Activated CD4-positive, alpha-beta T cell treated with anti-CD3 and anti-CD28 coated beads for 48 hours (primary cell): ENCODE results near the gene HSF4.

ENCODE experiments used
- DNase-seq: peaks from one replicate; pipeline ENCODE4 v3.0.0-alpha.2; 2020

Gene HSF4

DNA sequence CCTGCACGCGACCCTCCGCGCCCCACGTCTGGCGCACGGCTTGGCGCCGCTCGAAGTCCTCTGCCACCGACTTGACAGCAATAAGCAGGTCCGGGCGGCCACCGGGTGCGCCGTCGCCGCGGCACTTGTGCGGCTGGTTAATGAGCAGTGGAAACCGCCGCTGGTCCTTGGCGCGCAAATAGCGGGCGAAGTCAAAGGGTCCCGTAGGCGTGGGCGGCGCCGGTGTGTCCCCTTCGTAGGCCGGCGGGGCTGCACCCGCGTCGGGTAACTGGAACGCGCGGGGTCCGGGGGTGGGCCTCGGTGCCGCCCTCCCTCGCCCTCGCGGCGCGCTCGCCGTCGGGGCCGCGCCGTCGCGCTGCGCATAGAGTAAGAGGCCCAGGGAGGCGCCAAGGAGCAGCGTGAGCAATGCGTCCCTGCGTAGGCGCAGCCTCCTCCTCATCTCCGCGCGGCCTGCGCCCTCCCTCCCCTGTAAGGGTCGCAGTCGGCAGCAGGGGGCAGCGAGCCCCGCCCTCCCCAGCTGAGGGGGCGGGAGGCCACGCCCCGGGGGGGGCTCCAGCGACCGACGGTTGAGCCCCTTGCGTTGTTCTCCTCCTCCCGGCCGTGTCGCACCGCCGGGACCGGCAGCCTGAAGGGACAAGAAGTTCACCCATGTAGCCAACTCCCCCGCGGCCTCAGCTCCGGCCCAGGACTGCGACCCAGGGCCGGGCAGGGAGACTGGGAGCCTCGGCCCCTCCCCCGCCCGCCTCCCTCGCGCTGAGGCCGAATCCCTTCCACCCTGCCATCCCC lies 14.3 kb upstream of the HSF4 start:
- peak; percentile 64 for DNase-seq

DNA sequence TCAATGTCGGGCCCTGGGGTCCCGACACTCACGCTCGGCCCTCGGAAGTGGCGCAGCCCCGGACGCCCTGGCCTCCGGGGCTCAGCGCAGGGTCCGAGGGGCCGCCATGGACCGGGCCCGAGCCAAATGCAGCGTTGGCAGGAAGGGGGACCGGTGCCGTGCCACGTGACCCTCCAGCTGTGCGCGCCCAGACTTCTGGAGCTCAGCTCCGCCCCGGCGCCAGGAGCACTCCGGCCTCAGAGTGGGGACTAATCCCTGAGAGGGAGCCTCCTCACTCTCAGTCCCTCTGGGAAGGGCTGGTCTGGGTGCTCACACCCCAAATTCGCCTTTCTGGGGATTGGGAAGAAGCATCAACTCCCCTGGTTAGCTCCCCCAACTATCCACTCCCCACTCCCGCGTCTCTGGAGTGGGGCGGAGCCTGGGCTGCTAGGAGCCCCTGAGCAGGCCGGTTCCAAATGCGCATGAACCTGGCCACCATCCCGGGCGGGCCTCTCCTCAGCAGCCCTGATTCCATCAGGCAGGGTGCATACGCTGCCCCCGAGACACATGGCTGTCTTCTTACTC lies 13.6 kb upstream of the HSF4 start, which contains the start of gene B3GNT9:
Gene B3GNT9, minus strand, starts transcription at position 166 of the 564 bp plus-strand sequence. CDS start 513 bp downstream, outside the sequence.
- peak; percentile 61 for DNase-seq

- no peak for DNase-seq
These were observed 13.0 kb upstream of the HSF4 start for GRCh38 chr16:67151431-67152097.

DNA sequence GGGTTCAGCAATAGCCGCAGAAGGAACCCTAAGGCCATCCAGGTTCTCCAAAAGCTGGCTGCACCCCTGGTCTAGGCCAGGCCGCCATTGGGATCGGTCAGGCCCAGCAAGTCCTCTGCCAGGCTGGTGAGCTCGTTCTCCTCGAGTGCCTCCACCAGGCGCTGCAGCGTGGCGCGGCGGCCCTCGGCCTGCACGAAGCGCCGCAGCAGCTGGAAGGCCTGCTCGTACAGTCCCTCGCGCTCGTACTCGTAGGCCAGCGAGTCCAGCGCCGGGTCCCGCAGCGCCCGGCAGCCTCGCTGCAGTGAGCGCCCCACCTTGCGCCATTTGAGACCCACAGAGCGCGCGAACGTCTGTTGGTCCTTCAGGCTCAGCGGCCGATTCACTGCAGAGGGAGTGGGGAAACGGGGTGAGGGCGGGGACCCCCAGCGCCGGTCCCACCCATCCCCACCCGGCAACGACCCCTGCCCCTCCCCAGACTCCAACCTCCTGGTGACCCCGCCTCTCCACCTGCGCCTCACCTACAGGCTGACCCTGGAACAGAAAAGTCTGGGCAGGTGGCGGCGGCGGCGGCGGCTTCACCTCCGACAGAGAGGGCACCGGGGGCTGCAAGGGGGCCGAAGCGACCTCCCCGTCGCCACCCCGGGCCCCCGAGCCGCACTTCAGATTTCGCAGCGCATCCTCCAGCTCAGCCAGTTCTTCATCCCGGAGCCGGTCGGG lies 9.8 kb upstream of the HSF4 start:
- DNase-seq = no peak

- DNase-seq = peak; percentile 87
These were observed 9.0 kb upstream of the HSF4 start for GRCh38 chr16:67155295-67156142.

- no peak for DNase-seq
These were observed 8.3 kb upstream of the HSF4 start for GRCh38 chr16:67156143-67156844.

DNA sequence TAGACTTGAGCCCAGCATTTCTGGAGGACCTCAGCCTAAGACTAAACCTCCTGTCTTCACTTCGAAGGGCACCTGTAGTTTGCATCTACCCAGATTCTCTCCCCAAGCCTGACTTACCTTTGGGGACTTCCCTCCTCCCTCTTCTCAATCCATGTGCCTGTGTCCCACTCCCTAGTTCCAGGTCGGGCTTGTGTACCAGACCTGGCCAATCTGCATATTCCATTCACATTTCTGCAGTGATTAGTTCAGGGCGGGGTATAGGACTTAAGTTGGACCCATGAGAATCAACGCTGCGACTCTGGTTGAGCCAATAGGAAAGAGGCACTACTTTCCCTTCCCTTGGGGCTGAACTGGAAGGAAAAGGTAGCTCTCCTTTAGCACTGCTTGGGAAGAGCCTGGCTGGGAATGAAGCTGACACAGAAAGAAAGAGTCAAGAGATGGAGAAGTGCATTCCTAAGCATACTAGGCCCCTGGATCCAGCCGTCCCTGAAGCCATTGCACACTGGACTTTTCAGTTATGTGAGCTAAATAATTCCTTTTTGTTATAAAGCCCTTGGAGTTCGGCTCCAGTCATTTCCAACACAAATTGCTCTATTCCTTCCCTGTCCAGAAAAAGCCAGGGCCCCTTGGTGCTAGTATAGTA lies 7.3 kb upstream of the HSF4 start:
- DNase-seq = no peak

DNA sequence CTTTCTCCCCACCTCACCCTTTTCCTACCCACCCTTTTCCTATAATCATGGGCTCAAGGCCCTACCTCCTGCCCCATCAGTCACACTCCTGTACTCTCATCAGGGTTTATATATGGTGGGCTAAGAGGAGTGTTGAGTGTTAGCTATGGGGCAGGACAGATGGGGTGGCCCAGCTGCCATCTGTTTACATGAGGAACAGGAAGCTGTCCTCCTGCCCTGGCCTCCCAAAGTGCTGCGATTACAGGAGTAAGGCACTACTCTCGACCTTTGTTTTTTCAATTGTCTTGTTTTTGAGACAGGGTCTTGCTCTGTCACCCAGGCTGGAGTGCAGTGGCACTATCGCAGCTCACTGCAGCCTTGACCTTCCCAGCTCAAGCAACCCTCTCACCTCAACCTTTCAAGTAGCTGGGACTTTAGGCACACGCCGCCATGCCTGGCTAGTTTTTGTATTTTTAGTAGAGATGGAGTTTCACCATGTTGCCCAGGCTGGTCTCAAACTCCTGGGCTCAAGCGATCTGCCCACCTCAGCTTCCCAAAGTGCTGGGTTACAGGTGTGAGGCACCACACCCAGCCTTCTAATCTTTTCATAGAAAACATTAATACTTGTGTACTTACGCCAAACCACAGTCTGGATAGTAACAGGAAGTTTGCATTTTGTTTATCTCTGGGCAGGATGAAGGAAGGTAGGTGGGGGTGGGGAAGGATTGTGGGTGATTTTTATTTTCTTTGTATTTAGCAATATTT lies 6.5 kb upstream of the HSF4 start:
- DNase-seq = no peak

- DNase-seq = peak; percentile 86
These were observed 5.6 kb upstream of the HSF4 start for GRCh38 chr16:67158637-67159600.

DNA sequence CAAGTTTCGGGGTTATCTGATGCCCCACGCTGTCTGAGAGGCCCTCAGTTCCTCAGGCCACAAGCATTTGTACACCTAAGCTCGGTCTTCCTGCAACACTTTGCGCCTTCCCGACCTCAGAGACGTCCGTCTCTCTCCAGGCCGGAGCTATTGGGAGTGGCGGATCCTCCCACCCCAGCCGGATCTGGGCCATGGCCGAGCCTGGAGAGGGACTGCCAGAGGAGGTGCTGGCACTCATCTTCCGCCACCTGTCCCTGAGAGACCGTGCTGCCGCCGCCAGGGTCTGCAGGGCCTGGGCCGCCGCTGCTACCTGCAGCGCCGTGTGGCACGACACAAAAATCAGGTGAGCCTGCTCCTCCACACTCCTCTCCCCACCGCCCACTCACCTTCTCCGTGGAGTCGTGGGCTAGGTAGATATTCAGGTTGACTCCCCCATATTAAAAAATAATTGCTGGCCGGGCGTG lies 2.9 kb upstream of the HSF4 start:
- no peak for DNase-seq

DNA sequence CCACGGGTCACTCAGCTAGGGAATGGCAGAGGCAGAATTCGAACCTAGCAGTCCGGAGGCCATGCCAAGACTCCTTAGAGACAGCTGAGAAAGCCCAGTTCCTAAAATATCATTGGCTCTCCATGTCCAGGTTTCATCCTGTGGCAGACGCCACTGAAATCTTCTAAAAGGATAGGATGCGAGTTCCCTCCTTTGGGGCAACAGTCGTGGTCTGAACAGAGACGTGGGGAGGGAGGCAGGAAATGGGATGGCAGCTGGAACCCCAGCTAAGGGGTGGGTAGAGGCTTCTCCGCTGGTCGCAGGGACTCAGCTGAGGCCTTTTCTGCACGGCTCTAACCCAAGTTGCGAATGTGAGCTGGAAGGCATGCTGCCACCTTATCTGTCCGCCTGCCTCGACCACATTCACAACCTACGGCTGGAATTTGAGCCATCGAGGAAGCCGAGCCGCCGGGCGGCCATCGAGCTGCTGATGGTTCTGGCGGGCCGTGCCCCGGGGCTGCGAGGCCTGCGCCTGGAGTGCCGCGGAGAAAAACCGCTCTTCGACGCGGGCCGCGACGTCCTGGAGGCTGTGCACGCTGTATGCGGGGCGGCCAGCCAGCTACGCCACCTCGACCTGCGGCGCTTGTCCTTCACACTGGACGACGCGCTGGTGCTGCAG lies 1.9 kb upstream of the HSF4 start:
- DNase-seq = no peak

DNA sequence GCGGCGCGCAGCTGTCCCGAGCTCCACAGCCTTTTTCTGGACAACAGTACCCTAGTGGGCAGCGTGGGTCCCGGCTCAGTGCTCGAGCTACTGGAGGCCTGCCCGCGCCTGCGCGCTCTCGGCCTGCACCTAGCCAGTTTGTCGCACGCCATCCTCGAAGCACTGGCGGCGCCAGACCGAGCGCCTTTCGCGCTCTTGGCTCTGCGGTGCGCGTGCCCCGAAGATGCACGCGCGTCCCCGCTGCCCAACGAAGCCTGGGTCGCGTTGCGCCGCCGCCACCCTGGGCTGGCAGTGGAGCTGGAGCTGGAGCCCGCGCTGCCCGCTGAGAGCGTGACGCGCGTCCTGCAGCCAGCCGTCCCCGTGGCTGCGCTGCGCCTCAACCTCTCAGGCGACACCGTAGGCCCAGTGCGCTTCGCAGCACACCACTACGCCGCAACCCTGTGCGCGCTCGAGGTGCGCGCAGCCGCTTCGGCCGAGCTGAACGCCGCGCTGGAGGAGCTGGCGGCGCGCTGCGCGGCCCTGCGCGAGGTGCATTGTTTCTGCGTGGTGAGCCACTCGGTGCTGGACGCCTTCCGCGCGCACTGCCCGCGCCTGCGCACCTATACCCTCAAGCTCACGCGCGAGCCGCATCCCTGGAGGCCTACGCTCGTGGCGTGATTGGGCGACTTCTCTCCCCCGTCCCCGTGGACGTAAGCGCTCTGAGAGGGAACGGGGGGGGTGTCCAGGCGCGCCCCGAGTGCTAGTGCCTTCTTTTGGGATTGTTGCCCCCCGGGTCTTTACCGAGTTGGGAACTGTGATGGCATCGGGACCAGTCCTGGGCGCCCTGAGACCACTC lies 1.2 kb upstream of the HSF4 start:
- peak; percentile 69 for DNase-seq

DNA sequence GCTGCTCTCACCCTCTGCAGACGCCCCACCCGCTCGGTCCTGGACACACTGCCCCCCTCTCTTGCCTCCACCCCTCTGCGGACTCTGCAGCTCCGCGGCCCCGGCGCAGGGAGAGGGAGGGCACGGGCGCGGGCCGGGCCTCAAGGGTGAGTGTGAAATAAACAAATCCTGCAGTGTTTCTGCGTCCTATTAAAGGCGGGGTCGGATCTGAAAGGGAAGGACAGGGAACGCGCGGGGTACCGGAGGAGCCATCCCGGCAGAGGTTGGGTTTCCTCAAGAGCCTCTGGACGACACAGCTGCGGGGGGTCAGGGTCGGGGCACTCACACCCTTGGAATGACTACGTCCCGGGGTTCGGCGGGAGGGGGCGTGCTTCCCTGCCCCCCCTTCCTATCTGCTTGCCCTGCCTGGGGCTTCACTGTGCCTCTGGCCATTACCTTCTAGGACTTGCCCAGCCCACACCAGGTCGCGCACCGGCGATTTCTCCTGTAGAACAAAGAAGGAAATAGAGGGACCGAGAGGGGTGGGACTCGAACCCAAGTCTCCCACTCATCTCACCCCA lies 466 bp upstream of the HSF4 start:
- no peak for DNase-seq

DNA sequence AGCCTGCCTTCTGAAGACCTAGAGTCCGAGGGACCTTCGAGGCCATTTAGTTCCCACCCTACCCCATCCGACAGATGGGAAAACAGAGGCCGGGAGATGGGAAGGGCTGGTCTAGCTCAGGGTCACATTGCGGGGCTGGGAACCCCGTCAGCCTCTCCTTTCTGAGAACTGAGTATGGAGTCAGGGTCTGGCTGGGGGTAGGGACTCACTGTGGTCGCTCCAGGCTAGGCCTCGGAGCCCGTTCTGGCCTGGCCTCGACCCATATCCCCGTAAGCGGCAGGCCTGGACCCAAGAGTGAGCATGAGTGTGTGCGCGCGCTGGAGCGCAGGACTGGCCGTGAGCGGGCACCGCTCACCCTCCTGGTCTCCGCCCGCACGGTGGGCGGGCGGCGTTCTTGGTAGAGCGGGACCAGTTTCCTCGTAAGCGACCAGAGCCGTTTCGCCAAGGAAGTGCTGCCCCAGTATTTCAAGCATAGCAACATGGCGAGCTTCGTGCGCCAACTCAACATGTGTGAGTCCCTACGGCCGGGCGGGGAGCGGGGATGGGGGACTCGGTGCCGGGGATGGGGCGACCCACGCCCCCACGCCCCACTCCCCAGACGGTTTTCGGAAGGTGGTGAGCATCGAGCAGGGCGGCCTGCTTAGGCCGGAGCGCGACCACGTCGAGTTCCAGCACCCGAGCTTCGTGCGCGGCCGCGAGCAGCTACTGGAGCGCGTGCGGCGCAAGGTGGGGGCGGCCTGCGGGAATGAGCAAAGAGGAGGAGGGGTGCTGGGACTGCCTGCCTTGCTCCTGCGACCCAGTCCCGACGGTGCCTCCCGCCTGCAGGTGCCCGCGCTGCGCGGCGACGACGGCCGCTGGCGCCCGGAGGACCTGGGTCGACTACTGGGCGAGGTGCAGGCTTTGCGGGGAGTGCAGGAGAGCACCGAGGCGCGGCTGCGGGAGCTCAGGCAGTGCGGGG lies 855 bp downstream of the HSF4 start:
- no peak for DNase-seq

DNA sequence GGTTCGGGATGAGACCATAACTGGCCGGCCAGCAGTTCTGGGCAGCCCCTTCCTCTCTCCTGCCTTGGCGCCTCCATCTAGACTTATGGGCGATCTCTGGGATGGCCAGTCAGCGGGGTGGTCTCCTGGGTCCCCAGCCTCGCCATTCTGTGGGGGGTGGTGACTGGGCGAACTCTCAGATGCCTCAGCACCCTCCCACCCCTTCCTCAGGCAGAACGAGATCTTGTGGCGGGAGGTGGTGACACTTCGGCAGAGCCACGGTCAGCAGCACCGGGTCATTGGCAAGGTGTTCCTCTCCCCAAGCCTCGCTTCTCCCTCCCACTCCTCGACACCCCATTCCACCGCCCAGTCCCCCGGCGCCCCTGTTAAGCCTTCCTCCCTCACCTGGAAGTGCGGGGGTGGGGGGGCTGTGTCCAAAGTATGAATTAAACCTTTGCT lies 1.6 kb downstream of the HSF4 start:
- DNase-seq = no peak

DNA sequence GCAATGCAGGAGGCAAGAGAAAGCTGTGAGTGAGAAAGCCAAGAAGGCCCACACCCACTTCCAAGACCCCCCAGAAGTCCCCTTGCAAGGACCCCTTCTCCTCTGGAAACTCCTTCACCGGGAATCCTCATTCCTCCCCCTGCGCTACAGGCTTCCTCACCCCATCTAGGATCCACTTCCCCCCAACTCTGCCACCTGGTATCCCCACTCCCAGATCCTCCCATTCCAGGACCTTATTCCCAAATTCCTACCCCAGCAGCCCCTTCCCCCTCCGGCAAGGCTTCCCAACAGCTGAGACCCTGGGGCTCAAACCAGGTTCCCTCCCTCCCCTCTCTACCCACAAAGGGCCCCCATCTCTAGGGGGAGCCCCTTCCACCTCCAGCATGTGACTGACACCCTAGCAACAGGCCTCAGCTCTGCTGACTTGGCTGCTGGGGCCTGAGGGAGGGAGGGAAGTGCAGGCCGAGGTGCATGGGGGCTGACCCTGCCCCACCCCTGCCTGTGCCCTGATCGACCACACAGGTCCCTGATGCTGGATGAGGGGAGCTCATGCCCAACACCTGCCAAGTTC lies 2.1 kb downstream of the HSF4 start:
- no peak for DNase-seq
